ENCODE data around the gene NCOA7.
"Not testable (repeated sequence)": the region's sequence is repeated elsewhere in the genome, so short reads cannot be mapped to it uniquely, and the experiment has no call there.

Gene NCOA7

GRCh38 chr6:125919618-125920017, 128.9 kb downstream of the NCOA7 start:
- DNase-seq, result no peak

GRCh38 chr6:125922322-125922860, 131.6 kb downstream of the NCOA7 start:
- no peak for DNase-seq

GRCh38 chr6:125923366-125923877, 132.7 kb downstream of the NCOA7 start:
- no peak for DNase-seq

- DNase-seq, result no peak
Measured at GRCh38 chr6:125924169-125924568, 133.4 kb downstream of the NCOA7 start.

GRCh38 chr6:125924697-125925358, 134.1 kb downstream of the NCOA7 start:
- DNase-seq, result no peak

- DNase-seq, result no peak
Measured at GRCh38 chr6:125926711-125927110, 136.0 kb downstream of the NCOA7 start.

GRCh38 chr6:125927761-125928160, 137.0 kb downstream of the NCOA7 start:
- no peak for DNase-seq

GRCh38 chr6:125930765-125931418, 140.1 kb downstream of the NCOA7 start:
- DNase-seq, result no peak

- DNase-seq, result no peak
Measured at GRCh38 chr6:125931733-125932450, 141.1 kb downstream of the NCOA7 start.

GRCh38 chr6:125932451-125932795, 141.7 kb downstream of the NCOA7 start:
- no peak for DNase-seq

- not testable (repeated sequence) for DNase-seq
Measured at GRCh38 chr6:125935520-125935919, 144.8 kb downstream of the NCOA7 start.

- no peak for DNase-seq
Measured at GRCh38 chr6:125939026-125939425, 148.3 kb downstream of the NCOA7 start.

- no peak for DNase-seq
Measured at GRCh38 chr6:125939791-125940190, 149.0 kb downstream of the NCOA7 start.

- DNase-seq, result no peak
Measured at GRCh38 chr6:125940247-125941041, 149.7 kb downstream of the NCOA7 start.

- no peak for DNase-seq
Measured at GRCh38 chr6:125942672-125943527, 152.1 kb downstream of the NCOA7 start.

GRCh38 chr6:125943528-125944433, 153.0 kb downstream of the NCOA7 start:
- DNase-seq, result no peak

GRCh38 chr6:125944434-125944816, 153.7 kb downstream of the NCOA7 start:
- DNase-seq, result no peak

- DNase-seq, result no peak
Measured at GRCh38 chr6:125944896-125945295, 154.1 kb downstream of the NCOA7 start.

GRCh38 chr6:125945378-125946141, 154.8 kb downstream of the NCOA7 start:
- DNase-seq, result no peak

Measured in right kidney (tissue), 1 donor.